MM.1S (cell line): ENCODE data around the gene SPEF2.

Experiments
- CTCF ChIP-seq: fragments of 300-600 bp; sonication (generic); IDR thresholded peaks from 2 replicates; pipeline ENCODE4 v1.5.1; 2016; ENCODE audit warnings: antibody characterized with exemption, low read length, mixed read lengths
- EZH2 ChIP-seq: fragments of 300-600 bp; sonication (generic); optimal IDR thresholded peaks from 2 replicates; pipeline ENCODE3; 2017; ENCODE audit warnings: low read depth, mild to moderate bottlenecking, antibody characterized with exemption, low read length, mixed read lengths

- TF ChIP-seq CTCF: no peak
- TF ChIP-seq EZH2: no peak
Observed at GRCh38 chr5:35804841-35805240, 187.2 kb downstream of the SPEF2 start.
